Measurements from ENCODE around the gene DSC3. TPM values are rescaled to one million over a fixed set of nuclear protein-coding genes. Genes with fewer than 3 reads are reported as not detected.

The DSC3 gene
- total RNA-seq, 2 donors from 2014 or later: 3.1 to 5.1 TPM

DNA sequence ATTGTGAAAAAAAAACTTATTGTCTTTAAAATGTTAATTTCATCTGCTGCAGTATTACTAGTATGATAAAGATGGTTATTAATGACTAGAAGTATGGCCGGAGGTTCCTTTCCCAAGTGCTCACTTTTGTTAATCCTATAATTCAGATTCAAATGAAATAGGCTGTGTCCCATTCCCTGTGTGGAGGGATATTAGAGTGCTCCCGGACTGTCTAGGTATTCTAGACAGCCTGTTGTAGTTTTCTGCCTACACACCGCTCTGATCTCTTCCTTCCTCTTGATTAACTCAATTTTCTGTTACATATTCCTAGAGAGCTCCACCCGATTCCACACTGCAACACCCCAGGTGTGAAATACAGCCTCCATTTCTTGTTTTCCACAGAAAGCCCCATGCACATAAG, 15.4 kb upstream of the DSC3 start:
- Histone ChIP-seq H3K4me3 (no peak overlapping the region), H3K27ac (no peak overlapping the region), H3K4me1 (no peaks in the 10 kb centered on the region), H3K27me3 (no peaks in the 10 kb centered on the region), H3K9me3 (no peaks in the 10 kb centered on the region), H3K36me3 (no peaks in the 10 kb centered on the region)
- DNase-seq (ENCODE audit: low spot score): no peak
- TF ChIP-seq, protein P1, sequence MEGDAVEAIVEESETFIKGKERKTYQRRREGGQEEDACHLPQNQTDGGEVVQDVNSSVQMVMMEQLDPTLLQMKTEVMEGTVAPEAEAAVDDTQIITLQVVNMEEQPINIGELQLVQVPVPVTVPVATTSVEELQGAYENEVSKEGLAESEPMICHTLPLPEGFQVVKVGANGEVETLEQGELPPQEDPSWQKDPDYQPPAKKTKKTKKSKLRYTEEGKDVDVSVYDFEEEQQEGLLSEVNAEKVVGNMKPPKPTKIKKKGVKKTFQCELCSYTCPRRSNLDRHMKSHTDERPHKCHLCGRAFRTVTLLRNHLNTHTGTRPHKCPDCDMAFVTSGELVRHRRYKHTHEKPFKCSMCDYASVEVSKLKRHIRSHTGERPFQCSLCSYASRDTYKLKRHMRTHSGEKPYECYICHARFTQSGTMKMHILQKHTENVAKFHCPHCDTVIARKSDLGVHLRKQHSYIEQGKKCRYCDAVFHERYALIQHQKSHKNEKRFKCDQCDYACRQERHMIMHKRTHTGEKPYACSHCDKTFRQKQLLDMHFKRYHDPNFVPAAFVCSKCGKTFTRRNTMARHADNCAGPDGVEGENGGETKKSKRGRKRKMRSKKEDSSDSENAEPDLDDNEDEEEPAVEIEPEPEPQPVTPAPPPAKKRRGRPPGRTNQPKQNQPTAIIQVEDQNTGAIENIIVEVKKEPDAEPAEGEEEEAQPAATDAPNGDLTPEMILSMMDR (IDR thresholded peaks at IDR 0.05): no peak

GRCh38 chr18:31057051-31057450, 14.5 kb upstream of the DSC3 start:
- H3K27me3 ChIP-seq: no peaks in the 10 kb centered on the region
- TF ChIP-seq, protein P1 (IDR thresholded peaks at IDR 0.05): no peak
- H3K9me3 ChIP-seq: no peaks in the 10 kb centered on the region
- no peak overlapping the region for H3K4me3 ChIP-seq
- H3K27ac ChIP-seq: no peak overlapping the region
- DNase-seq (ENCODE audit: low spot score): no peak
- H3K36me3 ChIP-seq: no peaks in the 10 kb centered on the region
- no peaks in the 10 kb centered on the region for H3K4me1 ChIP-seq

- Histone ChIP-seq H3K9me3 (no peaks in the 10 kb centered on the region), H3K4me1 (no peaks in the 10 kb centered on the region), H3K27me3 (no peaks in the 10 kb centered on the region), H3K36me3 (no peaks in the 10 kb centered on the region), H3K4me3 (no peak overlapping the region), H3K27ac (no peak overlapping the region)
- TF ChIP-seq, protein P1 (IDR thresholded peaks at IDR 0.05): no peak
- no peak for DNase-seq (ENCODE audit: low spot score)
Observed at GRCh38 chr18:31056296-31056695, 13.8 kb upstream of the DSC3 start.

GRCh38 chr18:31050635-31051034, 8.1 kb upstream of the DSC3 start:
- Histone ChIP-seq H3K9me3 (no peaks in the 10 kb centered on the region), H3K27me3 (no peaks in the 10 kb centered on the region), H3K4me3 (no peak overlapping the region), H3K4me1 (no peaks in the 10 kb centered on the region), H3K27ac (no peak overlapping the region), H3K36me3 (no peaks in the 10 kb centered on the region)
- DNase-seq (ENCODE audit: low spot score): no peak
- TF ChIP-seq, protein P1 (IDR thresholded peaks at IDR 0.05): no peak

- TF ChIP-seq, protein P1 (IDR thresholded peaks at IDR 0.05): no peak
- no peak overlapping the region for H3K4me3 ChIP-seq
- no peaks in the 10 kb centered on the region for H3K27me3 ChIP-seq
- H3K9me3 ChIP-seq: no peaks in the 10 kb centered on the region
- H3K27ac ChIP-seq: no peak overlapping the region
- H3K4me1 ChIP-seq: no peaks in the 10 kb centered on the region
- DNase-seq (ENCODE audit: low spot score): no peak
- no peaks in the 10 kb centered on the region for H3K36me3 ChIP-seq
Observed at GRCh38 chr18:31049189-31049588, 6.6 kb upstream of the DSC3 start.

DNA sequence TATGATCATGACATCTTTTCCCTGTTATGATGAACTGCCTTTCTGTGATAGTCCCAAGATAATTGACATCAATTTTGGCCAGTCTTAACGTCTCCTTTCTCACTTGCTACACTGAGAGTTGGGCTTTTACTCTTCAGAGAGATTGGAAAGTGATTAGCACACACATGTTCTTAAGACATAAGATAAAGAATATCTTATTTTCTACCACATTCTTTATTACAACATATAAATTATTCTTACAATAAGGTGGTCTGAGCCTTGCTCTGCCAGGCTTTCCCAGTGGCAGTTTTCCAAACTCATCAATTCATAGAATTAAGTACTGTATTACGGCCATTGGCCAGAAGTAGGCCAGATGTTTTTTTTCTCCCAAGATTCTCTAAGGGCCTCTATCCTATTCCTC, 5.7 kb upstream of the DSC3 start:
- no peak for DNase-seq (ENCODE audit: low spot score)
- no peaks in the 10 kb centered on the region for H3K36me3 ChIP-seq
- TF ChIP-seq, protein P1 (IDR thresholded peaks at IDR 0.05): no peak
- no peak overlapping the region for H3K27ac ChIP-seq
- H3K4me1 ChIP-seq: no peaks in the 10 kb centered on the region
- H3K9me3 ChIP-seq: no peaks in the 10 kb centered on the region
- H3K27me3 ChIP-seq: no peaks in the 10 kb centered on the region
- H3K4me3 ChIP-seq: no peak overlapping the region

All from right atrium auricular region (tissue), 2 donors.